Colonic mucosa (tissue), 4 donors: ENCODE results near the gene DPF3. TPM values are rescaled to one million over a fixed set of nuclear protein-coding genes. Genes with fewer than 3 reads are reported as not detected.

Source experiments
- DNase-seq: peaks from one replicate; pipeline ENCODE4 v3.0.0-alpha.2; 2020
- H3K27ac ChIP-seq: fragments of 200-600 bp; one replicate; pipeline ENCODE4 v1.8.0; 2021
- H3K27me3 ChIP-seq: fragments of 200-600 bp; one replicate; pipeline ENCODE4 v1.8.0; 2021
- H3K36me3 ChIP-seq: fragments of 200-600 bp; one replicate; pipeline ENCODE4 v1.8.0; 2021
- H3K4me1 ChIP-seq: fragments of 200-600 bp; one replicate; pipeline ENCODE4 v1.8.0; 2021; ENCODE audit warnings: mild to moderate bottlenecking
- H3K4me3 ChIP-seq: fragments of 200-600 bp; one replicate; pipeline ENCODE4 v1.8.0; 2021
- H3K9ac ChIP-seq, 2 donors: one replicate each; pipeline ENCODE4 v1.7.0; 2013; ENCODE audit warnings: control low read depth in 2 of 2, low read depth in 2 of 2, low read length in 2 of 2
- H3K9me3 ChIP-seq: fragments of 200-600 bp; one replicate; pipeline ENCODE4 v1.8.0; 2021
- CTCF ChIP-seq: fragments of 200-600 bp; IDR thresholded peaks from one replicate; pipeline ENCODE4 v1.8.0; 2022; ENCODE audit warnings: antibody characterized with exemption, mild to moderate bottlenecking
- intact Hi-C: fragments of 100-400 bp; cut with DNase I; formaldehyde crosslinking; loops from one replicate; pipeline ENCODE4 v1.14.1; 2022
- total RNA-seq, 2 donors: library from RNA; stranded (reverse); fragmentation: NEBNext Ultra II Directional in 1 of 2; extraction: Animal tissue kit (Norgen Biotek cat#: 25700) in 1 of 2; gene quantifications; one replicate each; pipeline ENCODE4 v1.2.1, GENCODE V29; 2021
- donor health status: healthy.
- donor health status: DM: no; HTN: no; CAD: no.
- donor health status: DM: no; HTN: no; CAD: no.

DPF3 gene
- total RNA-seq, 2 donors from 2014 or later: 6.7 to 14.0 TPM

GRCh38 chr14:72822946-72823611 lies 70.8 kb downstream of the DPF3 start:
- no peak overlapping the region for H3K4me3 ChIP-seq
- no peaks in the 10 kb centered on the region for H3K9me3 ChIP-seq
- intact Hi-C loops: no loop called here
- H3K27ac ChIP-seq: no peak overlapping the region
- H3K9ac ChIP-seq: no peak overlapping the region
- H3K36me3 ChIP-seq: no peaks in the 10 kb centered on the region
- no peaks in the 10 kb centered on the region for H3K4me1 ChIP-seq
- no peaks in the 10 kb centered on the region for H3K27me3 ChIP-seq
- TF ChIP-seq CTCF: no peak
- DNase-seq: no peak

DNA sequence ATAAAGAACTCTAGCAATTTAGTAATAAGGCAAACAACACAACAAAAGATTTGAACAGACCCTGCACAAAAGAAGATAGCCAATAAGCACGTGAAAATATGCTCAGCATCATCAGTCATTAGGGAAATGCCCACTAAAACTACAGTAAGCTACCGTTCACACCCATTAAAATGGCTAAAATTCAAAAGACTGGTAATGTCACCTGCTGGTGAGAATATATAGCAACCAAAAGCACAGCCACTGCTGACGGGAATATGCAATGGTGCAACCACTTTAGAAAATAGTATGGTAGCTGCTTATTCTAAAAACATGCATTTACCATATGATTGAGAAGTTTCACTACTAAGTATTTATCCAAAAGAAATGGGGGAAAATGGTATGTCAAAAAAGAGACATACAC lies 74.9 kb downstream of the DPF3 start:
- no peaks in the 10 kb centered on the region for H3K4me1 ChIP-seq
- H3K27ac ChIP-seq: no peak overlapping the region
- no peak overlapping the region for H3K4me3 ChIP-seq
- H3K36me3 ChIP-seq: no peaks in the 10 kb centered on the region
- H3K27me3 ChIP-seq: no peaks in the 10 kb centered on the region
- H3K9me3 ChIP-seq: no peaks in the 10 kb centered on the region
- no peak overlapping the region for H3K9ac ChIP-seq
- intact Hi-C loops: no loop called here
- DNase-seq: no peak
- no peak for TF ChIP-seq CTCF

DNA sequence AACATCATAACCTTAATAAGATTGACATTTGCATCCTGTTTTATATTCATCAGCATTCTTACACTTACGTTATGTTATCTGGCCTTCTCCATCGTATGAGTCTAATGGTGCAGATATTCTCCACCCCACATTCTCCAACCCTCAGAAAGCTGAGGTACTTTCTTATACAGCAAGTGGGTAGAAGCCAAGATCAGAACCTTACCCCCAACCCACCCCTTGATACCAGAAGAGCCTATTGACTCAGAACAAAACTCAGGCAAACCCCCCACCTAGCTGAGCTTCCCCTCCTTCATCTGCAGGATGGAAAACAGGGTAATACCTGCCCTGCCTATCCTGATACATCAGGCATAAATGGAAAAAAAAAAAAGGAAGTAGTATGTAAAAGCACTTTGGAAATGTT lies 77.6 kb downstream of the DPF3 start:
- no peaks in the 10 kb centered on the region for H3K4me1 ChIP-seq
- no peaks in the 10 kb centered on the region for H3K9me3 ChIP-seq
- H3K9ac ChIP-seq: no peak overlapping the region
- TF ChIP-seq CTCF: no peak
- H3K27ac ChIP-seq: no peak overlapping the region
- H3K36me3 ChIP-seq: no peaks in the 10 kb centered on the region
- no peak for DNase-seq
- H3K27me3 ChIP-seq: no peaks in the 10 kb centered on the region
- H3K4me3 ChIP-seq: no peak overlapping the region
- intact Hi-C loops: no loop called here

- Histone ChIP-seq H3K36me3 (no peaks in the 10 kb centered on the region), H3K4me1 (no peaks in the 10 kb centered on the region), H3K27me3 (no peaks in the 10 kb centered on the region), H3K27ac (no peak overlapping the region), H3K9ac (no peak overlapping the region), H3K9me3 (no peaks in the 10 kb centered on the region), H3K4me3 (no peak overlapping the region)
- TF ChIP-seq CTCF: no peak
- DNase-seq: no peak
- intact Hi-C loops: no loop called here
These were observed 78.5 kb downstream of the DPF3 start for GRCh38 chr14:72815430-72815829.

DNA sequence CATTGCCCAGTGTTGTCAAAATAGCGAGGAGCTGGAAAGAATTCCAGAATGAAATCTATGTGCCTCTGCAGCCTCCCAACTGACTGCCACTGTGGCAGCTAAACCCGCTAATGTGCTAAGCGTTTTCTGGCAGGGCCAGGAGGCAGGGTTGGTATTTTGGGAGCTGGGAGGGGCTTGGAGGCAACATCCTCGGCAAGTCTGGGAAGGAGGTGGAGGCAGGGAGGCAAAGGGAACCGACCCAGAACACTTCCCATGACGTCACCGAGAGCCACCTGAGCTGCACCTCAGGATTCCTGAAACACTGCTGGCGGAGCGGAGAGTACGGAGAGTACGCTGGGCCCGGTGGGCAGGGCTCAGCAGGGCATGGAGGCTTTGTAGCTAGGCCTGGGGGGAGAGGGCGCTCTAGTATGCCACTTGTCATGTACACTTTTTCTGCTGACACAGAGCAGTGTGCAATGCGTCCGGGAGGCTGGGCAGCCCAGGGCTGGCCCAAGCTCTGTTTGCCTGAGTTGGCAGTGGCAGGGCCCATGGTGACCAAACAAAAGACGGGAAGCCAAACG lies 81.5 kb downstream of the DPF3 start:
- intact Hi-C loops: no loop called here
- H3K27ac ChIP-seq: no peak overlapping the region

More for the DNA sequence above, 81.5 kb downstream of the DPF3 start:
- H3K9ac ChIP-seq: no peak overlapping the region
- H3K4me3 ChIP-seq: no peak overlapping the region
- H3K9me3 ChIP-seq: no peaks in the 10 kb centered on the region
- no peaks in the 10 kb centered on the region for H3K36me3 ChIP-seq
- H3K4me1 ChIP-seq: no peaks in the 10 kb centered on the region
- DNase-seq: no peak
- no peak for TF ChIP-seq CTCF
- H3K27me3 ChIP-seq: no peaks in the 10 kb centered on the region
